Fibroblast of skin of abdomen (primary cell): ENCODE data around the gene LSM5. TPM values are rescaled to one million over a fixed set of nuclear protein-coding genes. Genes with fewer than 3 reads are reported as not detected.
A peak's percentile ranks its signal among the peaks of the same experiment; 100 is the strongest.

ENCODE experiments used
- DNase-seq: peaks from one replicate; pipeline ENCODE4 v3.0.0-alpha.2; 2013
- polyA plus RNA-seq, 2 experiments: library from polyadenylated mRNA; unstranded; fragments of 120-200 nt; gene quantifications; one replicate each; pipeline ENCODE4 v1.2.1, GENCODE V29; 2013; ENCODE audit not compliant: insufficient read length in 2 of 2

Gene LSM5
- polyA plus RNA-seq (2013, experiment 1 of 2; ENCODE audit: insufficient read length), result 52.6 TPM
- 57.5 TPM for polyA plus RNA-seq (2013, experiment 2 of 2; ENCODE audit: insufficient read length)

- peak; percentile 94 for DNase-seq
These were observed at the start of gene LSM5 for GRCh38 chr7:32490127-32490796. Gene LSM5 (minus strand): TSS chr7:32490380. CDS start chr7:32490365, 15 bp downstream.

GRCh38 chr7:32539366-32539765 is 49.2 kb upstream of the LSM5 start:
- no peak for DNase-seq

GRCh38 chr7:32537760-32538159 is 47.6 kb upstream of the LSM5 start:
- no peak for DNase-seq

GRCh38 chr7:32536585-32536984 is 46.4 kb upstream of the LSM5 start:
- DNase-seq, result peak; percentile 61

- DNase-seq, result no peak
These were observed 45.8 kb upstream of the LSM5 start for GRCh38 chr7:32536016-32536415.

- DNase-seq, result no peak
These were observed 45.1 kb upstream of the LSM5 start for GRCh38 chr7:32535162-32535702.

GRCh38 chr7:32533276-32534029 is 43.3 kb upstream of the LSM5 start:
- peak; percentile 36 for DNase-seq

GRCh38 chr7:32532716-32533115 is 42.5 kb upstream of the LSM5 start:
- no peak for DNase-seq

- DNase-seq, result no peak
These were observed 41.9 kb upstream of the LSM5 start for GRCh38 chr7:32532086-32532485.

GRCh38 chr7:32531402-32531801 is 41.2 kb upstream of the LSM5 start:
- no peak for DNase-seq

- DNase-seq, result no peak
These were observed 35.7 kb upstream of the LSM5 start for GRCh38 chr7:32525839-32526238.

GRCh38 chr7:32524631-32525030 is 34.5 kb upstream of the LSM5 start:
- DNase-seq, result no peak

- DNase-seq, result no peak
These were observed 32.8 kb upstream of the LSM5 start for GRCh38 chr7:32522746-32523530.

- no peak for DNase-seq
These were observed 29.6 kb upstream of the LSM5 start for GRCh38 chr7:32519763-32520162.

- peak; percentile 60 for DNase-seq
These were observed 28.5 kb upstream of the LSM5 start for GRCh38 chr7:32518534-32519140.

GRCh38 chr7:32516551-32517100 is 26.4 kb upstream of the LSM5 start:
- DNase-seq, result no peak

- no peak for DNase-seq
These were observed 25.8 kb upstream of the LSM5 start for GRCh38 chr7:32515890-32516550.

- no peak for DNase-seq
These were observed 23.0 kb upstream of the LSM5 start for GRCh38 chr7:32513210-32513609.

- peak; percentile 18 for DNase-seq
These were observed 21.6 kb upstream of the LSM5 start for GRCh38 chr7:32511791-32512190.

GRCh38 chr7:32507414-32507813 is 17.2 kb upstream of the LSM5 start:
- peak; percentile 60 for DNase-seq

GRCh38 chr7:32506266-32507054 is 16.3 kb upstream of the LSM5 start:
- DNase-seq, result peak; percentile 94
